ENCODE results near the gene ADAMTS6.

- TF ChIP-seq ZNF160 (CRISPR knock-in tag; IDR thresholded peaks at IDR 0.05) (no peak), SRY (CRISPR knock-in tag; IDR thresholded peaks at IDR 0.05) (no peak), MAX (IDR thresholded peaks at IDR 0.05) (no peak), ZNF10 (CRISPR knock-in tag; IDR thresholded peaks at IDR 0.05; ENCODE audit: borderline replicate concordance, low read depth) (no peak), FOSL2 (CRISPR knock-in tag; IDR thresholded peaks at IDR 0.05) (no peak), CTCF (CRISPR knock-in tag; IDR thresholded peaks at IDR 0.05) (no peak), ELF4 (CRISPR knock-in tag; IDR thresholded peaks at IDR 0.05; ENCODE audit: borderline replicate concordance) (no peak), KDM1A (CRISPR knock-in tag; IDR thresholded peaks at IDR 0.05) (no peak), ZNF615 (CRISPR knock-in tag; IDR thresholded peaks at IDR 0.05; ENCODE audit: borderline replicate concordance) (no peak), ARID3A (IDR thresholded peaks at IDR 0.05; ENCODE audit: low read depth, low read length) (no peak), PATZ1 (CRISPR knock-in tag; IDR thresholded peaks at IDR 0.05) (no peak), E2F1 (CRISPR knock-in tag; IDR thresholded peaks at IDR 0.05) (no peak), ELF3 (CRISPR knock-in tag; IDR thresholded peaks at IDR 0.05) (no peak)
Measured at GRCh38 chr5:65338606-65339151, 143.0 kb downstream of the ADAMTS6 start.
